CD14-positive monocyte (primary cell): ENCODE data around the gene DEFB129. TPM values are rescaled to one million over a fixed set of nuclear protein-coding genes. Genes with fewer than 3 reads are reported as not detected.
"Not testable (repeated sequence)": the region's sequence is repeated elsewhere in the genome, so short reads cannot be mapped to it uniquely, and the experiment has no call there.

Experiments used
- DNase-seq, 3 donors: peaks; one replicate each; pipeline ENCODE4 v3.0.0-alpha.2; 2011 to 2022
- H2AFZ ChIP-seq: 2 replicates; pipeline ENCODE4 v1.6.0; 2012; ENCODE audit warnings: mild to moderate bottlenecking, low read depth, low read length, inconsistent platforms; ENCODE audit not compliant: insufficient read depth, poor library complexity, severe bottlenecking
- H3K27ac ChIP-seq, 2 donors: 1 replicate in 1 of 2; 2 replicates in 1 of 2; pipeline ENCODE4 v1.5.1; 2012 to 2013; ENCODE audit warnings: low read length in 2 of 2, control low read depth in 1 of 2, inconsistent platforms in 1 of 2, low read depth in 1 of 2, mild to moderate bottlenecking in 1 of 2
- H3K27me3 ChIP-seq, 2 donors: one replicate each; pipeline versions ENCODE4 v1.6.0 to v1.6.1; 2011 to 2013; ENCODE audit warnings: low read length in 2 of 2; ENCODE audit not compliant: control insufficient read depth in 2 of 2, insufficient read depth in 2 of 2
- H3K36me3 ChIP-seq, 2 donors: replicated peaks in 1 of 2; 1 replicate in 1 of 2; 2 replicates in 1 of 2; pipeline versions ENCODE4 v1.5.1 to v1.6.1; 2012 to 2013; ENCODE audit warnings: low read length in 2 of 2, control low read depth in 1 of 2, inconsistent platforms in 1 of 2, mild to moderate bottlenecking in 1 of 2; ENCODE audit not compliant: insufficient read depth in 2 of 2, control insufficient read depth in 1 of 2
- H3K4me1 ChIP-seq, 2 donors: 1 replicate in 1 of 2; 2 replicates in 1 of 2; pipeline versions ENCODE4 v1.5.1 to v1.6.1; 2012 to 2013; ENCODE audit warnings: low read length in 2 of 2, control low read depth in 1 of 2, inconsistent platforms in 1 of 2, mild to moderate bottlenecking in 1 of 2, moderate library complexity in 1 of 2; ENCODE audit not compliant: insufficient read depth in 2 of 2, control insufficient read depth in 1 of 2
- H3K4me2 ChIP-seq: replicated peaks from 2 replicates; pipeline ENCODE3; 2012; ENCODE audit warnings: low read length, moderate library complexity, mild to moderate bottlenecking; ENCODE audit not compliant: poor library complexity, severe bottlenecking; ENCODE audit errors: extremely low read depth
- H3K4me3 ChIP-seq, 3 experiments: fragments of 200-600 bp in 1 of 3; sonication (generic) in 1 of 3; replicated peaks in 1 of 3; 1 replicate in 2 of 3; 2 replicates in 1 of 3; pipeline ENCODE4 v1.5.1; 2011 to 2013; ENCODE audit warnings: low read length in 3 of 3, mild to moderate bottlenecking in 3 of 3, control low read depth in 2 of 3, low read depth in 2 of 3, inconsistent platforms in 1 of 3, moderate library complexity in 1 of 3
- H3K79me2 ChIP-seq: 2 replicates; pipeline ENCODE4 v1.6.0; 2012; ENCODE audit warnings: mild to moderate bottlenecking, control low read depth, inconsistent platforms, low read length, moderate library complexity; ENCODE audit not compliant: insufficient read depth
- H3K9ac ChIP-seq: 2 replicates; pipeline ENCODE4 v1.6.0; 2017; ENCODE audit warnings: low read length, mild to moderate bottlenecking; ENCODE audit not compliant: insufficient read depth, poor library complexity, severe bottlenecking
- H3K9me3 ChIP-seq, 2 donors: replicated peaks in 1 of 2; 1 replicate in 1 of 2; 2 replicates in 1 of 2; pipeline versions ENCODE4 v1.5.1 to v1.6.1; 2012 to 2013; ENCODE audit warnings: low read length in 2 of 2, control low read depth in 1 of 2; ENCODE audit not compliant: control insufficient read depth in 1 of 2, insufficient read depth in 1 of 2
- H4K20me1 ChIP-seq: 2 replicates; pipeline ENCODE4 v1.6.0; 2012; ENCODE audit warnings: mild to moderate bottlenecking, low read length, control low read depth, moderate library complexity; ENCODE audit not compliant: insufficient read depth
- H3K27ac Mint-ChIP-seq, 7 donors: one replicate each; pipeline ENCODE4 v1.8.0; 2020; ENCODE audit warnings: mild to moderate bottlenecking in 7 of 7, mixed read lengths in 7 of 7, moderate library complexity in 6 of 7, inconsistent platforms in 2 of 7
- H3K27me3 Mint-ChIP-seq, 3 donors: one replicate each; pipeline ENCODE4 v1.8.0; 2021 to 2022; ENCODE audit warnings: low read depth in 3 of 3, mild to moderate bottlenecking in 3 of 3, mixed read lengths in 3 of 3, moderate library complexity in 3 of 3, inconsistent platforms in 1 of 3
- H3K36me3 Mint-ChIP-seq, 2 donors: one replicate each; pipeline ENCODE4 v1.8.0; 2020; ENCODE audit warnings: mixed read lengths in 2 of 2, inconsistent platforms in 1 of 2, mild to moderate bottlenecking in 1 of 2
- H3K4me1 Mint-ChIP-seq: one replicate; pipeline ENCODE4 v1.8.0; 2020; ENCODE audit warnings: mild to moderate bottlenecking, mixed read lengths
- H3K4me3 Mint-ChIP-seq, 2 donors: one replicate each; pipeline ENCODE4 v1.8.0; 2020; ENCODE audit warnings: mild to moderate bottlenecking in 2 of 2, mixed read lengths in 2 of 2, moderate library complexity in 1 of 2
- H3K9me3 Mint-ChIP-seq, 7 donors: one replicate each; pipeline ENCODE4 v1.8.0; 2020 to 2022; ENCODE audit warnings: mixed read lengths in 7 of 7, mild to moderate bottlenecking in 6 of 7, moderate library complexity in 6 of 7, inconsistent platforms in 2 of 7
- WGBS: methylation state at CpG from one replicate; pipeline ENCODE4 v1.1.5; 2013; ENCODE audit warnings: missing lambda C conversion rate; ENCODE audit not compliant: insufficient coverage; 5-methylcytosine and 5-hydroxymethylcytosine counted together
- intact Hi-C, 2 donors: fragments of 100-400 bp; cut with micrococcal nuclease; formaldehyde crosslinking; loops; one replicate each; pipeline versions ENCODE4 v1.15.0 to v1.15.1; 2023
- polyA plus RNA-seq, 3 donors: library from polyadenylated mRNA; depleted of rRNA in 1 of 3; unstranded in 2 of 3; stranded (reverse) in 1 of 3; fragments of 300-500 nt in 2 of 3; fragments of >200 nt in 1 of 3; fragmentation: Illumina TruSeq in 2 of 3; gene quantifications; 1 replicate in 2 of 3; 2 replicates in 1 of 3; pipeline ENCODE4 v1.2.3, GENCODE V29; 2012 to 2021
- TF ChIP-seq, protein P1 (sequence below): fragments of 200-600 bp; IDR thresholded peaks from one replicate; pipeline ENCODE4 v1.8.0; 2022; ENCODE audit warnings: antibody characterized with exemption, mild to moderate bottlenecking

DEFB129 gene
- polyA plus RNA-seq, 3 donors, result not detected

DNA sequence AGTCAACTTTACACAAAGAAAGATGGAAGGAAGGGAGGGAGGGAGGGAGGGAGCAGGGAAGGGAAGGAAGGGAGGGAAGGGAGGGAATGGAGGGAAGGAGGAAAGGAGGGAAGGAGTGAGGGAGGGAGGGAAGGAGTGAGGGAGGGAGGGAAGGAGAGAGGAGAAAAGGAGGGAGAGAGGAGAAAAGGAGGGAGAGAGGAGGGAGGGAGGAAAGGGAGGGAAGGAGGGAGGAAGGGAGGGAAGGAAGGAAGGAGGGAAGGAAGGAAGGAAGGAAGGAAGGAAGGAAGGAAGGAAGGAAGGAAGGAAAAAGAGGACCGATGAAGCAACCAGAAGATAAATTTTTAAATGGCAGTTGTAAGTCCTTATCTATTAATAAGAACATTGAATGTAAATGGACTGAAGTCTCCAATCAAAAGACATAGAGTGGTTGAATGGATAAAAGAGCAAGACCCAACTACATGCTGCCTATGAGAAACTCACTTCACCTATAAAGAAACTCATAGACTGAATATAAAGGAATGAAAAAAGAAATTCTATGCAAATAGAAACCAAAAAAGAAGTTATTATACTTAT, 5.7 kb upstream of the DEFB129 start:
- Histone ChIP-seq H3K4me1 (no peaks in the 10 kb centered on the region), H3K27me3 (peaks cover 0 to 6% of the 10 kb centered on the region in 2 donors), H3K36me3 (no peaks in the 10 kb centered on the region), H3K4me3 (no peak overlapping the region), H4K20me1 (no peaks in the 10 kb centered on the region), H2AFZ (no peak overlapping the region), H3K4me2 (no peak overlapping the region), H3K9ac (no peak overlapping the region), H3K9me3 (no peaks in the 10 kb centered on the region), H3K27ac (no peak overlapping the region), H3K79me2 (no peaks in the 10 kb centered on the region)
- H3K9me3 Mint-ChIP-seq, result peaks cover 0 to 4% (median 0%) of the 10 kb centered on the region in 7 donors
- H3K4me1 Mint-ChIP-seq, result no peaks in the 10 kb centered on the region
- WGBS, result no CpG with 5 or more reads among the region's 1 CpG
- no peak overlapping the region for H3K27ac Mint-ChIP-seq
- TF ChIP-seq, protein P1, sequence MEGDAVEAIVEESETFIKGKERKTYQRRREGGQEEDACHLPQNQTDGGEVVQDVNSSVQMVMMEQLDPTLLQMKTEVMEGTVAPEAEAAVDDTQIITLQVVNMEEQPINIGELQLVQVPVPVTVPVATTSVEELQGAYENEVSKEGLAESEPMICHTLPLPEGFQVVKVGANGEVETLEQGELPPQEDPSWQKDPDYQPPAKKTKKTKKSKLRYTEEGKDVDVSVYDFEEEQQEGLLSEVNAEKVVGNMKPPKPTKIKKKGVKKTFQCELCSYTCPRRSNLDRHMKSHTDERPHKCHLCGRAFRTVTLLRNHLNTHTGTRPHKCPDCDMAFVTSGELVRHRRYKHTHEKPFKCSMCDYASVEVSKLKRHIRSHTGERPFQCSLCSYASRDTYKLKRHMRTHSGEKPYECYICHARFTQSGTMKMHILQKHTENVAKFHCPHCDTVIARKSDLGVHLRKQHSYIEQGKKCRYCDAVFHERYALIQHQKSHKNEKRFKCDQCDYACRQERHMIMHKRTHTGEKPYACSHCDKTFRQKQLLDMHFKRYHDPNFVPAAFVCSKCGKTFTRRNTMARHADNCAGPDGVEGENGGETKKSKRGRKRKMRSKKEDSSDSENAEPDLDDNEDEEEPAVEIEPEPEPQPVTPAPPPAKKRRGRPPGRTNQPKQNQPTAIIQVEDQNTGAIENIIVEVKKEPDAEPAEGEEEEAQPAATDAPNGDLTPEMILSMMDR, result no peak
- intact Hi-C loops, result no loop called here
- no peaks in the 10 kb centered on the region for H3K36me3 Mint-ChIP-seq
- H3K4me3 Mint-ChIP-seq, result no peak overlapping the region
- DNase-seq, result no peak
- peaks cover 8 to 16% (median 15%) of the 10 kb centered on the region in 3 donors for H3K27me3 Mint-ChIP-seq

DNA sequence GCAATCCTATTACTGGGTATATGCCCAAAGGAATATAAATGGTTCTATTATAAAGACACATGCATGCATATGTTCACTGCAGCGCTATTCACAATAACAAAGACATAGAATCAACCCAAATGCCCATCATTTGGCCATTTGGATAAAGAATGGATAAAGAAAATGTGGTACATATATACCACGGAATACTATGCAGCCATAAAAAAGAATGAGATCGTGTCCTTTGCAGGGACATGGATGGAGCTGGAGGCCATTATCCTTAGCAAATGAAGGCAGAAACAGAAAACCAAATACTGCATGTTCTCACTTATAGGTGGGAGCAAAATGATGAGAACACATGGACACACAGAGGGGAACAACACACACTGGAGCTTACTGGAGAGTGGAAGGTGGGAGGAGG, 1.2 kb upstream of the DEFB129 start:
- intact Hi-C loops, H3K4me3 ChIP-seq, H3K36me3 ChIP-seq, H3K27me3 Mint-ChIP-seq, DNase-seq, H2AFZ ChIP-seq, H3K27ac ChIP-seq, H3K79me2 ChIP-seq, H3K9me3 Mint-ChIP-seq, H3K4me2 ChIP-seq, H3K9ac ChIP-seq, H4K20me1 ChIP-seq, H3K4me3 Mint-ChIP-seq, H3K27ac Mint-ChIP-seq, H3K36me3 Mint-ChIP-seq, H3K27me3 ChIP-seq, H3K9me3 ChIP-seq: not testable (repeated sequence)
- H3K4me1 Mint-ChIP-seq, result peaks cover 16% of the 10 kb centered on the region
- H3K4me1 ChIP-seq, result peaks cover 13 to 15% of the 10 kb centered on the region in 2 donors
- WGBS, result no CpG with 5 or more reads among the region's 3 CpGs
